ENCODE data around the gene BBC3.

The BBC3 gene

GRCh38 chr19:47195434-47195833, 35.6 kb downstream of the BBC3 start:
- no peak for DNase-seq (ENCODE audit: low spot score)

GRCh38 chr19:47190167-47190727, 40.8 kb downstream of the BBC3 start:
- no peak for DNase-seq (ENCODE audit: low spot score)

GRCh38 chr19:47188507-47189033, 42.4 kb downstream of the BBC3 start:
- DNase-seq (ENCODE audit: low spot score), result no peak

DNA sequence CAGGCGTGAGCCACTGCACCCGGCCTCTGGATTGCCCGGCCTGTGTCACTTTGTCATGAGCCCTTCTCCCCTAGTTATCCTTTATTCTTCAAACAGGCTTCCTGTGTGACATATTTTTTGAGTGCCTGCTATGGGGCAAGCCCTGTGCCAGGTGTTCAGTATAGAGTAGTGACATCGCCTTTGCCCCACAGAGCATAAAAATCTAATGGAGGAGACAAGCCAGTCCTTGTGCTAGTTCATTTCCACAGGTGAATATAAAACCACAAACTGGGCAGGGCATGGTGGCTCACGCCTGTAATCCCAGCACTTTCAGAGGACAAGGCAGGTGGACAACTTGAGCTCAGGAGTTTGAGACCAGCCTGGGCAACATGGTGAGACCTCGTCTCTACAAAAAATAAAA, 43.2 kb downstream of the BBC3 start:
- DNase-seq (ENCODE audit: low spot score), result no peak

- DNase-seq (ENCODE audit: low spot score), result no peak
Measured at GRCh38 chr19:47187335-47187655, 43.7 kb downstream of the BBC3 start.

DNA sequence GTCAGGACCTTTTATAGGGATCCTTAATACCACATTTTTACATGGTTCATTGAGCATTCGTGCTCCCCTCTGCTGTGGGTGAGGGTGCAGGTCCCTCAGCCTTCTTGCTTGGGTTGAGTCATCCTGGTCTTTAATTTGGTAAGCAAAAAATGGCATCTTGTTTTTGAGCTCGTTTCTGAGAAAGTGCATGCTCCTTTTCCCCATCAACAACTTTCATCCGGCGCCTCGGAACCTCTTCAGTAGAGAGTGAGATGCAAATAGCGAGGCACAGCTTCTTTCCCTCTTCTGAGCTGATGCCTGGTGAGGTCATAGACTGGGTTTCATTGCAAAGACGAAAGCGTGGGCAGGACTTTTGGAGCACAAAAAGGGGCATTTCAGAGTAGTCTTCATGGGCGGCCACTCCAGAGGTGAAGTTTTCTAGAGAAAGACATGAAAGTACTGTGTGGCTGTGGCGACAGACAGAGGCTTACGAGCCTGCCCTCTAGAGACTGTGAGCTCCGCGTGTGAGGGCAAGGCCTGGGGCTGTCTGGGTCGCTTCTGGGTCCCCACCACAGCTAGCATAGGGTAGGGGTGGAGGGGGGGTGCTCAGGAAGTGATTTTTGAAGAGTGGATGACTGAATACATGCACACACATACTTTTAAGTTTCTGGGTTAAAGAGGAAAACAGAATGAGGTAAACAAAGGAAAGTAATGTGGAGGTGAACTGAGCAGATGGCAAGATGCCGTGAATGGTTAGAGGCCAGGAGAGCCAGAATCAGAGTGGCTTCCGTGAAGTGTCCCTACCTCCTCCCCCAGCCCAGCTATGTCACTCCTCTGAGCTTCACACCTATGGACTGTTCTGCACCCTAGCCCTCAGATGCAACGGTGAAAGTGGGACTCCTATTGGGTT, 44.3 kb downstream of the BBC3 start:
- DNase-seq (ENCODE audit: low spot score), result peak; percentile 79

GRCh38 chr19:47183601-47184000, 47.4 kb downstream of the BBC3 start:
- DNase-seq (ENCODE audit: low spot score), result no peak

DNA sequence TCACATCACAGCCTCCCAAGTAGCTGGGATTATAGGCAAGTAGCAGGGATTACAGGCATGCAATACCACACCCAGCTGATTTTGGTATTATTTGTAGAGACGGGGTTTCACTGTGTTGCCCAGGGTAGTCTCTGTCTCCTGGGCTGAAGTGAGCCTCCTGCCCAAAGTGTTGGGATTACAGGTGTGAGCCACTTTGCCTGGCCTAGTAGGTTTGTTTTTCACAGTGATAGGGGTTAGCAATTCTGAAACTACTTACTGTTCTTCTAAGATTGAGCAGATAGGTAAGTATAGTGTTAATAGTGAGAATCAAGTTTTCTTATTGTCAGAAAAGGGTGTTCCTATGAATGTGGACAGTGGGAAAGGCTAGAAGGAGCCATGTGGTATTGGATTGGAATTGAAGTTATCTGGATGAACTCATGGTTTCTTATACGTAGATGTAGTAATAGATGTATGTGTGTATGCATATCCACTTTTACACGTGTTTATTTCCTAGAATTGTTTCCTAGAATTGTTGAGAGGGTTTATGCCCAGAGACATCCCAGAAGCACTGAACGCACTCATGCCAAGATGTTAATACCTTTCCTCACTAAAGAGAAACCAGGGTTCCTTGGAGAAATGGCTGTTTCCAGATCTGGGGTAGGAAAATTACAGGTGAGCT, 51.2 kb downstream of the BBC3 start:
- no peak for DNase-seq (ENCODE audit: low spot score)

DNA sequence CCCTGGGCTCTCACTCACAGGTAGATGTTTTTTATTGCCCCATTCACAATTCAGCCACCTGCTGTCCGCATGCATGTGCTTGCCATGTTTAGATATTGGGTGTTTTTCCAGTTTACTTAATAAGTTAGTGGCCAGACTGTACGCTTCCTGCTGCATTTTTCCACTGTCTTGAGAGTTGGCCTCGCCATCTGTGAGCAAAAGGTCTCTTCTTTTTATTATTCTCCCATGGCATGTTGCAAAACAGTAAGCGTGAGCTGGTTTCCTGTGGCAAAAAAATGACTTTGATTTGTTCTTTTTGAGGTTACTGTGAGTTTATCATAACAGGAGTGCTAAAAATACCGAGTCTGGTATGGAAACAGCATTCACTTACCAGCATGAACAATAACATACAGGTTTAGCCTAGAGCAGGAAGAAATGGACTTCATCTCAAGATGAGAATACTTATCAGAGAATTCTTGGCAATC, 54.3 kb downstream of the BBC3 start:
- DNase-seq (ENCODE audit: low spot score), result no peak

DNA sequence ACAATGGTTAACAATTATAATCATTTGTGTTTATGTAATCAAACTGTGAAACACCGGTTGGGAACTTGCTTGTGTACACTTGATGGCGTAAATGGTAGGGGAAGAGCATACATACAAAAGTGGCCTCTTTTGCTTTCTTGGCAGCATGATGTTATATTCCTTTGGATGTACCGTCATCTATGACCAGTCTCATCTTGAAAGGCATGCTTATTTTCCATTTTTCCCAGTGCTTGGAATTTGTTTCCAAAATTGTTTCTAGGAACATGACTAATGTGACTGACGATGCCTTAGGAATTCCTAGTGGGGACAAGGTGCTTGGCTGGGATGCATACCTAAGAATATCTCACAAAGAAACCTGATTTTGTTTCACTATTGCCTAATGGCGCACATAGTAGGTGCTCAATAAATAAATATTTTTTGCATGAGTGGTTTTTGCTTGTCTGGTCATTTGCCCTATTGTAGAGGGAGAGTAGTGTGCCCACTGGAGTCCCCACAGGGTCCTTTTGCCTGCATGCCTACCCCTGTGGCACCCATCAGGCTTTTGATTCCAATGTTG, 54.9 kb downstream of the BBC3 start:
- DNase-seq (ENCODE audit: low spot score), result no peak

DNA sequence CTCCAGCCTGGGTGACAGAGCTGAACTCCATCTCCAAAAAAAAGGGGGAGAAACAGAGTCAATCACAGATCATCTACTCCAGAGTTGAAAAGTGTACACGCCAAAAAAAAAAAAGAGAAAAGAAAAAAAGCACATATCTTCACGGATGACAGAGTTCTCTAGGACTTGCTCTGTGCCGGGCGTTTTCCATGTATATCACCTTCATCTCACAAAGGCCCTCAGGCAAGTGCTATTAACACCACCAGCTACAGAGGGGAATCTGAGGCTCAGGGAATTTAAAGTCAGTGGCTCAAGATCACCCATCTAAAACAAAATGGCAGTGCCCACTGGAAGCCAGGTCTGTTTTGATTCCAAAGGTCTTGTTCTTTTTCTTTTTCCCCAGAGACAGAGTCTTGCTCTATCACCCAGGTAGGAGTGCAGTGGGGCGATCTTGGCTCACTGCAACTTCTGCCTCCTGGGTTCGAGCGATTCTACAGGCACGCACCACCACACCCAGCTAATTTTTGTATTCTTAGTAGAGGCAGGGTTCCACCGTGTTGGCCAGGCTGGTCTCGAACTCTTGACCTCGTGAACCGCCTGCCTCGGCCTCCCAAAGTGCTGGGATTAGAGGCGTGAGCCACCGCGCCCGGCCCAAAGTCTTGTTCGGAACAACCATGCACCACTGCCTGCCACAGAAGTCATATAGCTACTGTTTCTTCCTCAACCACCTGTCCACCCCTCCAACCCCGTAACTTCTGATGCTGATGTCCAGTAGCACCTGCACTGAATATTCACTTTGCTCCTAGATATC, 58.1 kb downstream of the BBC3 start:
- DNase-seq (ENCODE audit: low spot score), result no peak

Data from germinal center (tissue), 1 donor.